H1 (cell line): ENCODE data around the gene NHEJ1.

Experiments used
- CTCF ChIP-seq, 3 experiments: IDR thresholded peaks; 1 replicate in 2 of 3; 2 replicates in 1 of 3; pipeline versions ENCODE4 v1.5.1 to v1.6.1; 2011; ENCODE audit warnings: low read length in 3 of 3, mild to moderate bottlenecking in 3 of 3, inconsistent platforms in 2 of 3, low read depth in 1 of 3, moderate library complexity in 1 of 3; ENCODE audit not compliant: insufficient read depth in 1 of 3; ENCODE audit errors: control extremely low read depth in 1 of 3
- EGR1 ChIP-seq: IDR thresholded peaks from 2 replicates; pipeline ENCODE4 v1.6.1; 2011; ENCODE audit warnings: low read depth, low read length, borderline replicate concordance
- EZH2 ChIP-seq: fragments of 200-600 bp; sonication (generic); IDR thresholded peaks from 2 replicates; pipeline ENCODE4 v1.7.1; 2012; ENCODE audit warnings: low read depth, mild to moderate bottlenecking, moderate library complexity, low read length, inconsistent platforms; ENCODE audit not compliant: severe bottlenecking
- GABPA ChIP-seq: IDR thresholded peaks from 2 replicates; pipeline ENCODE4 v1.6.1; 2011; ENCODE audit warnings: mild to moderate bottlenecking, low read length, moderate library complexity, borderline replicate concordance; ENCODE audit not compliant: insufficient read depth
- GTF2F1 ChIP-seq: IDR thresholded peaks from 2 replicates; pipeline ENCODE4 v1.6.1; 2012; ENCODE audit warnings: low read depth, low read length, improper control_type of control experiment, borderline replicate concordance
- MAX ChIP-seq: IDR thresholded peaks from 2 replicates; pipeline ENCODE4 v1.6.1; 2012; ENCODE audit warnings: inconsistent platforms
- POLR2A ChIP-seq, 2 experiments: IDR thresholded peaks; 1 replicate in 1 of 2; 2 replicates in 1 of 2; pipeline ENCODE4 v1.6.1; 2011; ENCODE audit warnings: low read depth in 2 of 2, low read length in 2 of 2, mild to moderate bottlenecking in 2 of 2; ENCODE audit errors: control extremely low read depth in 1 of 2
- RAD21 ChIP-seq, 2 experiments: IDR thresholded peaks in 1 of 2; conservative IDR thresholded peaks in 1 of 2; 2 replicates each; pipeline ENCODE4 v1.6.1; 2011; ENCODE audit warnings: low read depth in 2 of 2, low read length in 2 of 2, improper control_type of control experiment in 1 of 2, inconsistent platforms in 1 of 2, mild to moderate bottlenecking in 1 of 2, moderate library complexity in 1 of 2
- RXRA ChIP-seq: IDR thresholded peaks from 2 replicates; pipeline ENCODE4 v1.6.1; 2011; ENCODE audit warnings: low read depth, mild to moderate bottlenecking, low read length, moderate library complexity; ENCODE audit not compliant: insufficient read depth
- SP1 ChIP-seq: IDR thresholded peaks from 2 replicates; pipeline ENCODE4 v1.6.1; 2011; ENCODE audit warnings: low read depth, low read length
- TEAD4 ChIP-seq: IDR thresholded peaks from 2 replicates; pipeline ENCODE4 v1.6.1; 2012; ENCODE audit warnings: low read depth, low read length, inconsistent platforms, mixed read lengths

- TF ChIP-seq CTCF (IDR thresholded peaks at IDR 0.05; ENCODE audit: control extremely low read depth in 1 of 3, insufficient read depth in 1 of 3, low read depth in 1 of 3, low read length in 3 of 3), result no peak
- TF ChIP-seq POLR2A (IDR thresholded peaks at IDR 0.05; ENCODE audit: control extremely low read depth in 1 of 2, low read depth in 2 of 2, low read length in 2 of 2), result no peak
- no peak for TF ChIP-seq RXRA
- TF ChIP-seq TEAD4, result no peak
- no peak for TF ChIP-seq GABPA
- no peak for TF ChIP-seq EZH2
- no peak for TF ChIP-seq GTF2F1
- TF ChIP-seq EGR1, result no peak
- TF ChIP-seq MAX, result no peak
- no peak for TF ChIP-seq SP1
- no peak for TF ChIP-seq RAD21 (IDR thresholded peaks at IDR 0.05 in 1 of 2, conservative IDR thresholded peaks at IDR 0.05 in 1 of 2; ENCODE audit: low read depth in 2 of 2, low read length in 2 of 2)
Observed at GRCh38 chr2:219032051-219032745, 128.4 kb downstream of the NHEJ1 start.
